SW480 (cell line): ENCODE results near the gene SRGAP3.
A peak's percentile ranks its signal among the peaks of the same experiment; 100 is the strongest.

ENCODE experiments used
- DNase-seq: peaks from one replicate; pipeline ENCODE4 v3.0.0-alpha.2; 2016; ENCODE audit warnings: low spot score

The SRGAP3 gene

GRCh38 chr3:8964436-8965370 is 284.7 kb downstream of the SRGAP3 start:
- peak; percentile 67 for DNase-seq

GRCh38 chr3:8963137-8963853 is 286.2 kb downstream of the SRGAP3 start, which contains the start of gene RAD18:
TSS of gene RAD18 (minus strand) at chr3:8963472. CDS start at chr3:8963385, 87 bp downstream.
- DNase-seq = peak; percentile 90

DNA sequence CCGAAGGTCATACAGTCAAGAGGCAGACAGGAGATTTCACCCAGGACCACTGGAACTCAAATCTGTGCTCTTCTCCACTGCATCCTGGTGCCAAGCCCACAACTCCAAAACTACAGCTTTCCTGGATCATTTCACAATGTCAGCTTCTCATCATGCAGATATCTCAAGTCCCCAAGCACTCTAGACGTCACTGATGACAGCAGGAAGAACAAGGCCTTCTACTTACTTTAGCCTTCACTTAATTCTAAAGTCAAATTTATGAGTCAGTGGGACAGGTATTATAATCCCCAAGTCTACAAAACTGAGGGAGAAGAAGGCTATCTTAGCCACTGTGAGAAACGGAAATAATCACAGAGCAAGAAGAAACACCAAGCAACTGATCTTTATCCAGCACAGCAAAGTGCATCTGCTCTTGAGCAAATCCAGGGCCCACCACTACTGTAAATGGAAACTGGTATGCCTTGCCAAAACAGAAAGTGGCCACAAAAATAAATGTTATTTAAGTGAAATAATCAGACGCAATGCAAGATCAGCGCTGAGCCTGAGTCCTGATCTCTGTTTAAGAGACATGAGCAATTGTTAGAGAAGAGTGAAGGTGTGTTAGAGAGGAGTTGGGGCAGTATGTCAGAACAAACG is 287.1 kb downstream of the SRGAP3 start:
- DNase-seq = no peak

GRCh38 chr3:8959668-8960067 is 289.8 kb downstream of the SRGAP3 start:
- DNase-seq = no peak

DNA sequence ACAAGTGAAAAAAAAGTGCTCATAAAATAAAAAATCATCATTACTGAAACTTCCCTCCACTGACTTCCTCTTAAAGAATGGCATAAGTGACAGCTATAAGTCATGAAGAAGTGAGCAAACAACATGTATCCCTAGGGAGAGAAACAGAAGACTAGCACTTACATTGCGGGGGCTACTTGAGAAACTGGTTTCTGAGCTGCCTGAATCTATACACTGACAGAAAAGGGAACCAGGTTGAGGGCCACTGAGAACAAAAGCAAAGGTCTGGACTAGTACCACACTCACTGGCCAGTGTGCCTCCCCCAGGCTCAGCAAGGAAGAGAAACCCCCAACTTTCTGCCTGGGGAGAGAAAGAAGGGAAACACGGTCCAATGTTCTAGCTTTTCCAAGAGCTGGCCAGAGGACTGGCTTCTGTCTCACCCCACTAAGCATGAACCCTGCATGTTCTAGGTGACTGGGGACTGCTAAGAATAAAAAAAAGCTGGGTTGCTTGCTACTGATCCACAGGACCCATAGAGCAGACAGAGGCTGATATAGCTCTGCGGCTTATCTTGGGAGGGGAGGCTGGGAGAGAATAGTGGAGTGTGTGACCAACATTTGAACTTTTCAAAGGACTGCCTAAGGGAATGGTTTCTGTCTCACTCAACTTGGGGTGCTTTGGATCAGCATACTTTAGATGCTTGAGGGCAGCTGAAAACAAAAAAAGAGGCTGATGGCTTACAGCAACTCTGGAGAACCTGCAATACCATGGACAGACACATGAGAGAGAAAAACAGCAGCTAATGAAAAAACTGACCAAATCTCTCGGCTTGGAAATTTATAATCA is 294.3 kb downstream of the SRGAP3 start:
- no peak for DNase-seq

- no peak for DNase-seq
These were observed 296.1 kb downstream of the SRGAP3 start for GRCh38 chr3:8953313-8953712.

GRCh38 chr3:8952130-8952529 is 297.3 kb downstream of the SRGAP3 start:
- no peak for DNase-seq

- no peak for DNase-seq
These were observed 303.4 kb downstream of the SRGAP3 start for GRCh38 chr3:8945890-8946600.

GRCh38 chr3:8942746-8943488 is 306.5 kb downstream of the SRGAP3 start:
- DNase-seq = no peak

DNA sequence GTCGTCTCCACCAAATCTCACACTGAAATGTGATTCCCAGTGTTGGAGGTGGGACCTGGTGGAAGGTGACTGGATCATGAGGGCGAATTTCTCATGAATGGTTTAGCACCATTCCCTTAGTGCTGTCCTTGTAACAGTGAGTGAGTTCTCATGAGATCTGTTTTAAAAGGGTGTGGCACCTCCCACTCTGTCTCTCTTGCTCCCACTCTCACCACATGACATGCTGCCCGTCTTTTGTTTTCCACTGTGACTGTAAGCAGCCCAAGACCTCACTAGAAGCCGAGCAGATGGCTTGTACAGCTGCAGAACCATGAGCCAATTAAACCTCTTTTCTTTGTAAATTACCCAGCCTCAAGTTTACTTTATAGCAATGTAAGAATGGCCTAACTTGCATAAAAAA is 307.3 kb downstream of the SRGAP3 start:
- DNase-seq = no peak

- DNase-seq = peak; percentile 7
These were observed 311.4 kb downstream of the SRGAP3 start for GRCh38 chr3:8938021-8938420.

GRCh38 chr3:8937064-8938020 is 312.1 kb downstream of the SRGAP3 start:
- DNase-seq = peak; percentile 34

GRCh38 chr3:8932507-8932906 is 316.9 kb downstream of the SRGAP3 start:
- no peak for DNase-seq

GRCh38 chr3:8931342-8931741 is 318.1 kb downstream of the SRGAP3 start:
- no peak for DNase-seq
